Natural killer cell (primary cell): ENCODE measurements around the gene TMCC1. TPM values are rescaled to one million over a fixed set of nuclear protein-coding genes. Genes with fewer than 3 reads are reported as not detected.
"Not testable (repeated sequence)": the region's sequence is repeated elsewhere in the genome, so short reads cannot be mapped to it uniquely, and the experiment has no call there.

Experiments used
- ATAC-seq, 3 donors: fragments of 150-1000 bp in 2 of 3; fragments of 200-7000 bp in 1 of 3; cut with Tn5 transposase; 1 replicate in 1 of 3; 2 replicates in 2 of 3; pipeline ENCODE4 v1.10.0; 2021; ENCODE audit warnings: mild to moderate bottlenecking in 2 of 3, moderate library complexity in 2 of 3
- DNase-seq, 2 donors: peaks; one replicate each; pipeline versions ENCODE4 v3.0.0 to v3.0.0-alpha.2; 2013 to 2021; ENCODE audit warnings: mixed read lengths in 1 of 2
- H3K27ac ChIP-seq: one replicate; pipeline ENCODE4 v1.5.1; 2013; ENCODE audit warnings: mild to moderate bottlenecking, low read length
- H3K27me3 ChIP-seq: one replicate; pipeline ENCODE4 v1.6.1; 2013; ENCODE audit warnings: low read length; ENCODE audit not compliant: control insufficient read depth, insufficient read depth
- H3K36me3 ChIP-seq: one replicate; pipeline ENCODE4 v1.6.1; 2013; ENCODE audit warnings: low read length; ENCODE audit not compliant: control insufficient read depth, insufficient read depth
- H3K4me1 ChIP-seq: one replicate; pipeline ENCODE4 v1.6.1; 2013; ENCODE audit warnings: low read length; ENCODE audit not compliant: control insufficient read depth, insufficient read depth
- H3K4me3 ChIP-seq: one replicate; pipeline ENCODE4 v1.5.1; 2013; ENCODE audit warnings: low read length
- H3K9me3 ChIP-seq: one replicate; pipeline ENCODE4 v1.6.1; 2013; ENCODE audit warnings: low read length; ENCODE audit not compliant: control insufficient read depth, insufficient read depth
- H3K27ac Mint-ChIP-seq, 2 donors: one replicate each; pipeline ENCODE4 v1.8.0; 2022; ENCODE audit warnings: mild to moderate bottlenecking in 2 of 2, mixed read lengths in 2 of 2, moderate library complexity in 1 of 2
- H3K27me3 Mint-ChIP-seq, 2 donors: one replicate each; pipeline ENCODE4 v1.8.0; 2022; ENCODE audit warnings: low read depth in 2 of 2, mixed read lengths in 2 of 2
- H3K36me3 Mint-ChIP-seq: one replicate; pipeline ENCODE4 v1.8.0; 2022; ENCODE audit warnings: mixed read lengths
- H3K4me1 Mint-ChIP-seq, 2 donors: one replicate each; pipeline ENCODE4 v1.8.0; 2022; ENCODE audit warnings: mixed read lengths in 2 of 2
- H3K4me3 Mint-ChIP-seq: one replicate; pipeline ENCODE4 v1.8.0; 2022; ENCODE audit warnings: mild to moderate bottlenecking, moderate library complexity, mixed read lengths
- H3K9me3 Mint-ChIP-seq, 2 donors: one replicate each; pipeline ENCODE4 v1.8.0; 2022; ENCODE audit warnings: mixed read lengths in 2 of 2
- WGBS: methylation state at CpG from one replicate; pipeline ENCODE4 v1.1.7; 2013; ENCODE audit warnings: missing lambda C conversion rate; ENCODE audit not compliant: insufficient coverage; 5-methylcytosine and 5-hydroxymethylcytosine counted together
- intact Hi-C: fragments of 100-400 bp; cut with micrococcal nuclease; formaldehyde crosslinking; loops from one replicate; pipeline ENCODE4 v1.14.2; 2022
- total RNA-seq, 4 donors: library from RNA; stranded (reverse); fragments of 120-200 nt in 1 of 4; gene quantifications; one replicate each; pipeline versions ENCODE4 v1.2.3 to v1.2.4, GENCODE V29; 2013 to 2022
- TF ChIP-seq, protein P1 (sequence below): fragments of 200-600 bp; IDR thresholded peaks from one replicate; pipeline ENCODE4 v1.8.0; 2022; ENCODE audit warnings: antibody characterized with exemption

Gene TMCC1
- total RNA-seq, 3 donors from 2014 or later (not counting 1 experiment from before 2014, with no cell fraction given) = 26.4 to 36.7 (median 31.7) TPM

DNA sequence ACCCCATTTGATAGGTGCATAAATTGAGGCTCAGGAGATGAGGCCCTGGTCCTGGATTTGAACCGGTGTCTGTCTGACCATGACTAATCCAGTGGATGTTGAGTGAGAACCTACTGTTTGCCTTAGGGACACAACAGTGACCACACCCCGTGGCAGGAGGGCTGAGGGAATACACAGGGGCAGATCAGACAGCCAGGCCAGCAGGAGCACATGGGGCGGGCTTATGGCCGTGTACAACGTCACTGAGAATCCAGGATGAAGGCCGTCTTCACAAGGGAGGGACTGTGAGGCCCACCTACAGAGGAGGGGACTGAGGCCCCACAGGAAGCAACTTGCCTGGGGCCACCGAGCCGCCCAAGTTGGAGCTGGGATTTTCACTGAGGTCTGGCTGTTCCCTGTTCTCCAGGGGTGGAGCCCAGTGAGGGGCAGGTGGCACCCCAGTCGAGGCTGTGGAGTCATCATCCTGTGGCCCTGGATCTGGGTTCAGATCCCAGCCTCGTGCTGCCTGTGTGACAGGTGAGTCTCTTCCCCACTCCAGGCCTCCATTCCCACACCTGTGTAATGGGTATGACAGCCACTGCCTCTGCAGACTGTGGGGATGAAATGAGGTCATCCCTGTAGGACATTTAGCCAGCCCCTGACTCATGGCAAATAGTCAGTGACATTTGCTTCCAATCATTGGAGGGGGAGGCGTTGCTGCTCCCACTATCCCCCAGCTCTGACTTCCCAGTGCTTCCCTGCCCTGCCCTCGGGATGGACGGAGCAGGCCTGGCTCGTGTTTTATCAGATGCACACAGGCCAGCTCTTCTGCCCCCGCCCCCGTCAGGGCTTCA lies 280.8 kb downstream of the TMCC1 start:
- H3K36me3 Mint-ChIP-seq = no peaks in the 10 kb centered on the region
- no peak for DNase-seq
- peaks cover 34 to 44% of the 10 kb centered on the region in 2 donors for H3K4me1 Mint-ChIP-seq
- H3K27ac Mint-ChIP-seq = no peak overlapping the region
- 74% methylated on average over 16 of the region's 16 CpGs for WGBS
- peaks cover 0 to 8% of the 10 kb centered on the region in 2 donors for H3K27me3 Mint-ChIP-seq
- Histone ChIP-seq H3K36me3 (no peaks in the 10 kb centered on the region), H3K4me1 (peaks cover 31% of the 10 kb centered on the region), H3K4me3 (no peak overlapping the region), H3K27ac (no peak overlapping the region), H3K27me3 (no peaks in the 10 kb centered on the region), H3K9me3 (no peaks in the 10 kb centered on the region)
- intact Hi-C loops = loop anchor here (5.0 kb wide), 1 partner anchor 35 kb away; no protein-coding TSS in a partner anchor
- no peak for ATAC-seq
- TF ChIP-seq, protein P1, sequence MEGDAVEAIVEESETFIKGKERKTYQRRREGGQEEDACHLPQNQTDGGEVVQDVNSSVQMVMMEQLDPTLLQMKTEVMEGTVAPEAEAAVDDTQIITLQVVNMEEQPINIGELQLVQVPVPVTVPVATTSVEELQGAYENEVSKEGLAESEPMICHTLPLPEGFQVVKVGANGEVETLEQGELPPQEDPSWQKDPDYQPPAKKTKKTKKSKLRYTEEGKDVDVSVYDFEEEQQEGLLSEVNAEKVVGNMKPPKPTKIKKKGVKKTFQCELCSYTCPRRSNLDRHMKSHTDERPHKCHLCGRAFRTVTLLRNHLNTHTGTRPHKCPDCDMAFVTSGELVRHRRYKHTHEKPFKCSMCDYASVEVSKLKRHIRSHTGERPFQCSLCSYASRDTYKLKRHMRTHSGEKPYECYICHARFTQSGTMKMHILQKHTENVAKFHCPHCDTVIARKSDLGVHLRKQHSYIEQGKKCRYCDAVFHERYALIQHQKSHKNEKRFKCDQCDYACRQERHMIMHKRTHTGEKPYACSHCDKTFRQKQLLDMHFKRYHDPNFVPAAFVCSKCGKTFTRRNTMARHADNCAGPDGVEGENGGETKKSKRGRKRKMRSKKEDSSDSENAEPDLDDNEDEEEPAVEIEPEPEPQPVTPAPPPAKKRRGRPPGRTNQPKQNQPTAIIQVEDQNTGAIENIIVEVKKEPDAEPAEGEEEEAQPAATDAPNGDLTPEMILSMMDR = no peak
- H3K4me3 Mint-ChIP-seq = no peak overlapping the region
- H3K9me3 Mint-ChIP-seq = no peaks in the 10 kb centered on the region

GRCh38 chr3:129611812-129612533 lies 281.5 kb downstream of the TMCC1 start:
- H3K27ac ChIP-seq = no peak overlapping the region
- intact Hi-C loops = loop anchor here (5.0 kb wide), 1 partner anchor 35 kb away; no protein-coding TSS in a partner anchor

DNA sequence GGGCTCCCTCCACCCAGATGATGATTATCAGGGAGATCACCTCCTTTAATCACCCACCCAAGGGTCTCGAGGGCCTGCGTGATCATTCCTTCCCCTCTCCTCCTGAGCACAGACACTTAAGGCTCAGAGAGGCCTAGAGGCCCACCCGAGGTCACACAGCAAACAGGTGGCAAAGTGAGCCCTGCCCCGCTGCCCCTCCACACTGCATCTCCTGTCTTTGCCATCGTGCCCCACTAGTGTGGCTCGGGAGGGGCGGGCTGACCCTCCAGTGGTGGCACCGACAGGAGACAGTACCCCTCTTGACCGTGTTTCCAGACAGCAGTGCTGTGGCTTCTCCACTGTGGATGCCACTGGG lies 282.1 kb downstream of the TMCC1 start:
- Histone ChIP-seq H3K9me3 (no peaks in the 10 kb centered on the region), H3K27ac (no peak overlapping the region), H3K4me1 (peaks cover 36% of the 10 kb centered on the region), H3K27me3 (no peaks in the 10 kb centered on the region), H3K36me3 (no peaks in the 10 kb centered on the region), H3K4me3 (no peak overlapping the region)
- intact Hi-C loops = loop anchor here (5.0 kb wide), 1 partner anchor 34 kb away; no protein-coding TSS in a partner anchor
- Mint-ChIP-seq H3K9me3 (no peaks in the 10 kb centered on the region), H3K4me1 (peaks cover 44 to 55% of the 10 kb centered on the region in 2 donors), H3K36me3 (no peaks in the 10 kb centered on the region), H3K27me3 (peaks cover 0 to 12% of the 10 kb centered on the region in 2 donors), H3K4me3 (peak overlapping the region; percentile 47), H3K27ac (peak overlapping the region in 1 of 2 donors; percentile 83)
- no peak for ATAC-seq
- TF ChIP-seq, protein P1 = no peak
- no peak for DNase-seq
- WGBS = 87% methylated on average over 9 of the region's 9 CpGs

More at GRCh38 chr3:129611812-129612533, 281.5 kb downstream of the TMCC1 start:
- Histone ChIP-seq H3K4me1 (peaks cover 37% of the 10 kb centered on the region), H3K9me3 (no peaks in the 10 kb centered on the region), H3K36me3 (no peaks in the 10 kb centered on the region), H3K4me3 (no peak overlapping the region), H3K27me3 (no peaks in the 10 kb centered on the region)
- peaks cover 42 to 52% of the 10 kb centered on the region in 2 donors for H3K4me1 Mint-ChIP-seq
- peaks cover 0 to 11% of the 10 kb centered on the region in 2 donors for H3K27me3 Mint-ChIP-seq
- TF ChIP-seq, protein P1 = no peak
- H3K9me3 Mint-ChIP-seq = no peaks in the 10 kb centered on the region
- no peak for ATAC-seq
- no peaks in the 10 kb centered on the region for H3K36me3 Mint-ChIP-seq
- 76% methylated on average over 25 of the region's 25 CpGs for WGBS
- H3K27ac Mint-ChIP-seq = peak overlapping the region in 1 of 2 donors; percentile 83
- DNase-seq = no peak
- no peak overlapping the region for H3K4me3 Mint-ChIP-seq

- intact Hi-C loops = loop anchor here (5.0 kb wide), 1 partner anchor 34 kb away; no protein-coding TSS in a partner anchor
- H3K27ac ChIP-seq, H3K27me3 ChIP-seq, H3K36me3 Mint-ChIP-seq, H3K9me3 Mint-ChIP-seq, H3K9me3 ChIP-seq, DNase-seq, H3K4me3 ChIP-seq, H3K36me3 ChIP-seq: not testable (repeated sequence)
- peaks cover 0 to 12% of the 10 kb centered on the region in 2 donors for H3K27me3 Mint-ChIP-seq
- peak; percentile 51 to 80 (median 65) for ATAC-seq
- peaks cover 44 to 52% of the 10 kb centered on the region in 2 donors for H3K4me1 Mint-ChIP-seq
- peak overlapping the region; percentile 47 for H3K4me3 Mint-ChIP-seq
- WGBS = 85% methylated on average over 9 of the region's 11 CpGs
- peaks cover 36% of the 10 kb centered on the region for H3K4me1 ChIP-seq
- H3K27ac Mint-ChIP-seq = peak overlapping the region in 1 of 2 donors; percentile 83
Observed at GRCh38 chr3:129610794-129611445, 282.6 kb downstream of the TMCC1 start.
